ACC112 (cell line): ENCODE measurements around the gene FAM20C.
"Not testable (repeated sequence)": the region's sequence is repeated elsewhere in the genome, so short reads cannot be mapped to it uniquely, and the experiment has no call there.

Source experiments
- H2AFZ ChIP-seq: fragments of 200-600 bp; sonication (generic); one replicate; pipeline ENCODE4 v1.6.0; 2017; ENCODE audit warnings: antibody characterized with exemption, low read length; ENCODE audit not compliant: unreplicated experiment
- H3K27ac ChIP-seq: fragments of 200-600 bp; sonication (generic); 2 replicates; pipeline ENCODE4 v1.5.1; 2014; ENCODE audit warnings: low read depth, mild to moderate bottlenecking, antibody characterized with exemption, low read length, moderate library complexity
- H3K27me3 ChIP-seq: fragments of 200-600 bp; sonication (generic); 2 replicates; pipeline ENCODE4 v1.6.1; 2014; ENCODE audit warnings: mild to moderate bottlenecking, antibody characterized with exemption, low read length, moderate library complexity, mixed read lengths; ENCODE audit not compliant: insufficient read depth
- H3K36me3 ChIP-seq: fragments of 200-600 bp; sonication (generic); 2 replicates; pipeline ENCODE4 v1.6.1; 2016; ENCODE audit warnings: mild to moderate bottlenecking, antibody characterized with exemption, low read length, moderate library complexity, mixed read lengths; ENCODE audit not compliant: insufficient read depth
- H3K4me1 ChIP-seq: fragments of 200-600 bp; sonication (generic); one replicate; pipeline ENCODE4 v1.6.1; 2016; ENCODE audit warnings: low read length, mixed read lengths; ENCODE audit not compliant: insufficient read depth, unreplicated experiment, control insufficient read depth
- H3K4me3 ChIP-seq: fragments of 200-600 bp; sonication (generic); 2 replicates; pipeline ENCODE4 v1.5.1; 2014; ENCODE audit warnings: mild to moderate bottlenecking, low read depth, low read length
- H3K79me2 ChIP-seq: fragments of 200-600 bp; sonication (generic); one replicate; pipeline ENCODE4 v1.6.0; 2016; ENCODE audit warnings: low read length; ENCODE audit not compliant: control insufficient read depth, unreplicated experiment, insufficient read depth

Gene FAM20C

DNA sequence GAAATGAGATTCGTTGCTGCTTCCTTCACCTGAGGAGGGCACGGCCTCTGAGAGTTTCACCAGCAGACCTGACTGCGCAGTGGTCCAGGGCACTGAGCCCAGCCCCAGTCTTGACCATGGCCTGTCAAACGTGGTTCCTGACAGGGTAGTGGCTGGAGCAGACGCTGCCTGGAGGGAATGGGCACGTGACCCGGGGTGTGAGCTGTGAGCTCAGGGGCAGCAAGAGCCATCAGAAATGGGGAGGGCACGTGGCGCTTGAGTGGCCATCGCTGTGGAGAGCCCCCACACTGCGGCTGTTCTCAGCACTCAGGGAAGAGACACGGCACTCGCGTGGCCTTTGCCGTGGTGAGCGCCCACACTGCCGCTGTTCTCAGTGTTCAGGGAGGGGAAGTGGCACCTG, 12.0 kb downstream of the FAM20C start:
- no peaks in the 10 kb centered on the region for H3K27me3 ChIP-seq
- peaks cover 18% of the 10 kb centered on the region; the same call in 1 of the 2 replicates for H3K36me3 ChIP-seq
- H3K79me2 ChIP-seq: peaks cover 9% of the 10 kb centered on the region
- no peak overlapping the region for H3K27ac ChIP-seq
- H3K4me3 ChIP-seq: no peak overlapping the region
- no peaks in the 10 kb centered on the region for H3K4me1 ChIP-seq
- no peak overlapping the region for H2AFZ ChIP-seq

DNA sequence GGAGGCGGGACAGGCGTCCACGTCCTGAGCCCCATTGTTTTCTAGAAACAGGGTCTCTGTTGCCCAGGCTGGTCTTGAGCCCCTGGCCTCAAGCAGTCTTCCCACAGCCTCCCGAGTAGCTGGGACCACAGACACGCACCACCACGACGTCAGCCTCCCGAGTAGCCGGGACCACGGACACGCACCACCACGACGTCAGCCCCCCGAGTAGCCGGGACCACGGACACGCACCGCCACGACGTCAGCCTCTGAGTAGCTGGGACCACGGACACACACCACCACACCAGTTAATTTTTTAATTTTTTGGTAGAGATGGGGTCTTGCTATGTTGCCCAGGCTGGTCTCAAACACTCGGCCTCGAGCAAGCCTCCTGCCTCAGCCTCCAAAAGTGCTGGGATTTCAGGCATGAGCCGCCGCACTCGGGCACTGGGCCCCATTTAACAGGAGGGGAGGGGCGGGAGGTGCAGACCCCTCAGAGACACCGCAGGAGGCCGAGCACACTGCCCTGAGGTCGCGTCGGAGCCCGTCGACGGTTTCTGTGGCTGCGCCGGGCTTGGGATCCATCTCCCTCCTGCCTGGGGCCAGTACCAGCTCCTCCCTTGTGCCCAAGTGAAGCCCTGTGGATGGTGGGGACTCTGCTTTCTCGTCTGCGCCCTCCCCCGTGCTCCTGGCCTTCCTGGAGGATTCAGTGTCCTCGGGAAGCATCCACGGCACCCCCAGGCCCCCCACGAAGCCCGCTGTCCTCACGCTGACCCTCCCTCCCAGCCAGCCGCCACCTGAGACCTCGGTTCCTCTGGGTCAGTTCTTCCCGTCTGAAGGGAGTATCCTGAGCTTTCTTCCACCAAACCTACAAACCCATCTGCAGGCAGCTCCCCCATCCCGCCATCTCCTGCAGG, 13.0 kb downstream of the FAM20C start:
- Histone ChIP-seq H3K27me3 (no peaks in the 10 kb centered on the region), H3K79me2 (peaks cover 4% of the 10 kb centered on the region), H2AFZ (no peak overlapping the region), H3K4me1 (no peaks in the 10 kb centered on the region), H3K4me3 (no peak overlapping the region), H3K36me3 (peaks cover 22% of the 10 kb centered on the region; the same call in 1 of the 2 replicates), H3K27ac (no peak overlapping the region)

DNA sequence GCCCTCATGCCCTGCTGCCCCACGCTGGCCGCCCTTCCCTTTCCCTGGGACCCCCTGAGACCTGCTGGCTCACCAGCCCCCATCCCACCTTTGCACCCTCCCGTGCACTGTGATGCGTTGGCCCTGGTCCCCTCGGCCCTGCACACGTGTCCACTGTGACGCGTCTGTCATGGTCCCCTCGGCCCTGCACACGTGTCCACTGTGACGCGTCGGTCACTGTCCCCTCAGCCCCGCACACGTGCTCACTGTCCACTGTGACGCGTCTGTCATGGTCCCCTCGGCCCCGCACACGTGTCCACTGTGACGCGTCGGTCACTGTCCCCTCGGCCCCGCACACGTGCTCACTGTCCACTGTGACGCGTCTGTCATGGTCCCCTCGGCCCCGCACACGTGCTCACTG, 14.0 kb downstream of the FAM20C start:
- not testable (repeated sequence) for H3K79me2 ChIP-seq, H3K4me1 ChIP-seq, H2AFZ ChIP-seq, H3K27ac ChIP-seq, H3K27me3 ChIP-seq, H3K4me3 ChIP-seq
- H3K36me3 ChIP-seq: peaks cover 24% of the 10 kb centered on the region; the same call in 1 of the 2 replicates

DNA sequence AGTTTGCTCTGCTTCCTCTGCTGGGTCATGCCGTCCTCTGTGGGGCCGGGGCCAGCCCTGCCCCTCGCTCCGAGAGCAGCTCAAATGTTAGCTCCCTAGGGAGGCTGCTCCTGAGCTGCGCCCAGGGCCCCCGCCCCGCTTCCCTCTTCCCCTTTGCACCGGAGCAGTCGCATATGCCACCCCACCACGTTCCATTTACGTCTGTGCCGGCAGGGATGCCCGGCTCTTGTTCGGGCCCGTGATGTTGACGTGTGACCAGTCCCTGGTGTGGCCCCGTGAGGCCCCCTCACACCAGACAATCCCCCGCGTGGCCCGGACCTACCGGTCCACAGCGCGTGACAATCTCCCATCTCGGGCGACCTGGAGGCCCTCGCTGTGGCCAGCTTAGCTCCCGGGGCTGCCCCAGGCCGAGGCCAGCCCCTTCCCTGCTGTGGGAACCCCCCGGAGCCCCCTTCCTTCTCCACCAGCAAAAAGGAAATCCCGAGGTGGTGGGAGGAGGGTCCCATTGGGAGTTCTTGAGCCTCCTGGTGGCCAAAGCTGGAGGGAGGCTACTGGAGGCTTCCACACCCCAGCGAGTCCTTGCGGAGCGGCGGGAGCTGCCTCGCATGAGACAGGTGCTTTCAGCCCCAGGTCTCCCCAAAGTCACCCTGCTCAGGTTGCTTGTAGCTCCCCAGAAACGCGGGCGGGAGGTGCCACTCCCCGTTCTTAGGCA, 15.2 kb downstream of the FAM20C start:
- peaks cover 28% of the 10 kb centered on the region; the same call in 1 of the 2 replicates for H3K36me3 ChIP-seq

DNA sequence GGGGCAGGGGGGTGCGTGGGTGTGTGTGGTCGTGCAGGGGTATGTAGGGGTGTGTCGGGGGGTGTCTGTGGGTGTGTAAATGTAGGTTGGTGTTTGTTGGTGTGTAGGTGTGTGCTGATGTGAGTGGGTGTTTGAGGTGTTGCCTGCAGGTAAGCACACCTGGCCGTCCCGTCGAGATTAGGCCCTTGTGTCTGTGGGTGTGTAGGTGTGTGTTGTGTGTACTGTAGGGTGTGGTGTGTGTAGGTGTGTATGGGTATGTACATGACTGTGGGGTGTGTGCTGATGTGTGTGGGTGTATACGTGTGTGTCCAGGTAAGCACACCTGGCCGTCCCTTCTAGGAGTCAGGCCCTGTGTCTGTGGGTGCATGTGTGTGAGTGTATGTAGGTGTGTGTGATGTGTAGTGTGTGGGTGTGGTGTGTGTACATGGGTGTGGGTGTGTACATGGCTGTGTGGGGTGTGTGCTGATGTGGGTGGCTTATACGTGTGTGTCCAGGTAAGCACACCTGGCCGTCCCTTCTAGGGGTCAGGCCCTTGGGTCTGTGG, 15.8 kb downstream of the FAM20C start:
- no peak overlapping the region for H3K4me3 ChIP-seq
- no peak overlapping the region for H3K27ac ChIP-seq
- H3K27me3 ChIP-seq: no peaks in the 10 kb centered on the region
- H3K79me2 ChIP-seq: peaks cover 10% of the 10 kb centered on the region
- H3K36me3 ChIP-seq: peaks cover 28% of the 10 kb centered on the region; the same call in 1 of the 2 replicates
- no peak overlapping the region for H2AFZ ChIP-seq
- no peaks in the 10 kb centered on the region for H3K4me1 ChIP-seq

More for the DNA sequence above, 15.2 kb downstream of the FAM20C start:
- Histone ChIP-seq H3K27ac (no peak overlapping the region), H2AFZ (no peak overlapping the region), H3K4me1 (no peaks in the 10 kb centered on the region), H3K4me3 (no peak overlapping the region), H3K79me2 (peaks cover 4% of the 10 kb centered on the region), H3K27me3 (no peaks in the 10 kb centered on the region)

DNA sequence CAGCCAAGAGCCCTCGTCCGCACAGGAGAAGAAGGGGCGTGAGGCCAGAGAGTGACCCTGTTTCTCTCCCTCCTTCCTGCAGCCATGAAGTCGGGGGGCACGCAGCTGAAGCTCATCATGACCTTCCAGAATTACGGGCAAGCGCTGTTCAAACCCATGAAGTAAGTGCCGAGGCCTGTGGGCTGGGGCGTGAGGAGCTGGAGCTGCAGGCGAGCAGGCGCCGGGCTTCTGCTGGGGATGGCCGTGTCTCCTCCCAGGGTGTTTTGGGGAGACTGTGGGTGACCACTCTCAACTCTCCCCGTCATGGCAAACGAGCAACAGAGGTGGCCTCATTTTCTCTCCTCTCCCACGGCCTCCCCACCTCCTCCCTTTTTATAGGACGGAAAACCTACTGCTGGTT, 16.4 kb downstream of the FAM20C start:
- Histone ChIP-seq H3K36me3 (peaks cover 33% of the 10 kb centered on the region; the same call in 1 of the 2 replicates), H3K4me3 (no peak overlapping the region), H3K27me3 (no peaks in the 10 kb centered on the region), H3K4me1 (no peaks in the 10 kb centered on the region), H2AFZ (no peak overlapping the region), H3K27ac (no peak overlapping the region), H3K79me2 (peaks cover 16% of the 10 kb centered on the region)

DNA sequence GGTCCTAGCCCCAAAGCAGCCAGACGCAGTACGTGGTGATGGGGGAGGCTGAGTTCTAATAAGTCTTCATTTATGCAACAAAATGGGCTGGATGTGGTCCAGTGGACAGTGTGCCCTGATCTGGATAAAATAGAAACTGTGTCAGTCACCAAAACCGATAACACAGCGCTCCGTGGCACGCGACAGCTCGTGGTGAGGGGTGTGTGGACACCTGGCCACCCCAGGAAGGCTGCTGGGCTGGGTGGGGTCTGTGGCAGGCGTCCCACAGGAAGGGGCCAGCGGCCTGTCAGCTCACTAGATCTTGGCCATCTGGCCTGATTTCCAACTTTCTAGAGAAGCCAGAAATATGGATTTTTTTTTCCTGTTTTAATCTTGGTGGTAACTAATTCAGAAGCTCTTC, 17.0 kb downstream of the FAM20C start:
- Histone ChIP-seq H3K36me3 (peaks cover 29% of the 10 kb centered on the region; the same call in 1 of the 2 replicates), H2AFZ (no peak overlapping the region), H3K79me2 (peaks cover 20% of the 10 kb centered on the region), H3K27me3 (no peaks in the 10 kb centered on the region), H3K4me1 (peaks cover 2% of the 10 kb centered on the region), H3K4me3 (no peak overlapping the region), H3K27ac (no peak overlapping the region)

DNA sequence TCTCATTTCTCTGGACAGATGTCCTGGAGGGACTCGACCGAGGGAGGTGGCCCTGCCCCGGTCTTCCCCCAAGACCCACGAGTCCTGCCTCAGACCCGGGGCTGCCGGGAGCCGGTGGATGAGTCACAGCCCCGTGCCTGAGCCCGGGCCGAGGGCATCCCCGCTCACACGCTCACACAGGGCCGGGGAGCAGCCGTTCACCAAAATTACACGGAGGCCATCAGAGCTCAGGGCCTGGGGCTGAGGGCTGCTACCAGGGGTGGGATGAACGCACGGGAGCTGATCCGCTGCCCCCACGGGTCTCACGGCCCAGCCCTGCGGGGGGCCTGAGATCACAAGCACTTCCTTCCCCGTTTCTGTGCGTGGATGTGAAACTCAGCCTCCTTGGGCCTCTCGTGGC, 17.5 kb downstream of the FAM20C start:
- H3K27ac ChIP-seq: no peak overlapping the region
- no peaks in the 10 kb centered on the region for H3K27me3 ChIP-seq
- H2AFZ ChIP-seq: no peak overlapping the region
- H3K79me2 ChIP-seq: peaks cover 24% of the 10 kb centered on the region
- peaks cover 32% of the 10 kb centered on the region; the same call in 1 of the 2 replicates for H3K36me3 ChIP-seq
- peaks cover 7% of the 10 kb centered on the region for H3K4me1 ChIP-seq
- no peak overlapping the region for H3K4me3 ChIP-seq

DNA sequence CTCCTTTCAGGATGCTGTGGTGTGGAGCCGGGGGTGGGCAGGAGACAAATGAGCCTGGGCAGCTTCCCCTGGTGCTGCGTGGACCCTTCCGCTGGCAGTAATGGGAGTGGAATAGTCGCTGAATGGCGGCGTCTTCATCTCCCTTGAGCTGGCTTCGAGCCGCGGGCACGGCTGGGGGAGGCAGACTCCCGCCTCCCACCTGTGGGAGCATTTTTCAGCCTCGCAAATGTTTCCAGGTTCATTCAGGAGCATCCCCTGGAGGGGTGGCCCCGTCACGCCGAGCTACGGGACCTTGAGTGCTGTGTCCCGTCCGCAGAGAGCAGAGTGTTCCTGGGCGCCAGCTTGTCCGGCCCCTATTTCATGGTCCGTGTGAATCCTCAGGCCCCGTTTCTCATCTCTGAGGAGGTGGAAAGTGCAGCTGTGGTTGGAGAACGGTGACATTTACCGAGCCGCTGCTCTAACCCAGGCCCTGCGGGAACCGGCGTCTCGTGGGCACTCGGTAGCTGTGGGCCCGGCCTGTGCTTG, 18.1 kb downstream of the FAM20C start:
- Histone ChIP-seq H3K27ac (no peak overlapping the region), H3K79me2 (peaks cover 25% of the 10 kb centered on the region), H3K27me3 (no peaks in the 10 kb centered on the region), H2AFZ (no peak overlapping the region), H3K4me3 (no peak overlapping the region), H3K36me3 (peaks cover 33% of the 10 kb centered on the region; the same call in 1 of the 2 replicates), H3K4me1 (peaks cover 7% of the 10 kb centered on the region)

DNA sequence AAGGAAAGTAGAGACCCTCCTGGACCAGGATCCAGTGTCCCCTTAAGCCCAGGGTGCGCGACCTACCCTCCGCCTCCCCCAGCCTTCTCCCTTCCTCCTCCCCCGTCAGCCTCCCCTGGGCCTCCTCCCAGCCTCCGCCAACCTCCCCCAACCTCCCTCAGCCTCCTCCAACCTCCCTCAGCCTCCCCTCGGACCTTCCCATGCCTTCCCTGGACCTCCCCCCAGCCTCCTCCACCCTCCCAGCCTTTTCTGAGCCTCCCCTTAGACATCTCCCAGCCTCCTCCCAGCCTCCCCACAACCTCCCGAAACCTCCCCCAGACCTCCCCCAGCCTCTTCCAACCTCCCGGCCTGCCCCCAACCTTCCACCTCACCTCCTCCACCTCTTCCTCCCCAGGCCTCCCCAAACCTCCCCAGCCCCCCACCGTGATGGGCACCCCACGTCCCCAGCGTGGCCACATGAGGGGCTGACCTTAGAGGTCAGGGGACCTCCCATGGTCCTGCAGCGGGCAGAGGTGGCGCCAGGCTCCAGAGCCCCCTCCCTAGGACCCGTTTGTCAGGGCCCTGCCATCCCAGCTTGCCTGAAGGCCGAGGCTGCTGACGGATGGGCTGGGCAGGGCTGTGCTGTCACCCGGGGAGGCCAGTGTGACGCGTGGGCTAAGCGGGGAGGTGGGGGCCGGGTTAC, 18.8 kb downstream of the FAM20C start:
- Histone ChIP-seq H3K27ac (no peak overlapping the region), H2AFZ (no peak overlapping the region), H3K36me3 (peaks cover 33% of the 10 kb centered on the region; the same call in 1 of the 2 replicates), H3K27me3 (no peaks in the 10 kb centered on the region), H3K79me2 (peaks cover 25% of the 10 kb centered on the region), H3K4me3 (no peak overlapping the region), H3K4me1 (peaks cover 7% of the 10 kb centered on the region)
